ENCODE data around the gene ARHGEF2.

ARHGEF2 gene

GRCh38 chr1:156020293-156021092 is 42.1 kb upstream of the ARHGEF2 start, which contains the start of gene SSR2:
Gene SSR2 (minus strand): TSS chr1:156020951. CDS start chr1:156020167, 784 bp downstream.
- TF ChIP-seq CTCF (conservative IDR thresholded peaks at IDR 0.05; ENCODE audit: low read length), result peak; percentile 23; the same call in 1 of the 2 replicates
- no peak for TF ChIP-seq EZH2phosphoT487 (IDR thresholded peaks at IDR 0.05; ENCODE audit: borderline replicate concordance)
- peaks cover 12% of the 10 kb centered on the region for H3K4me1 ChIP-seq (ENCODE audit: insufficient read depth, low read length, poor library complexity, severe bottlenecking)
- H4K20me1 ChIP-seq (ENCODE audit: insufficient read depth, low read length, poor library complexity, severe bottlenecking), result peaks cover 18% of the 10 kb centered on the region
- H3F3A ChIP-seq (ENCODE audit: low read depth), result no peaks in the 10 kb centered on the region
- peak within 1 kb of the TSS; percentile 83 for H3K9ac ChIP-seq (ENCODE audit: low read depth, low read length, poor library complexity, severe bottlenecking)
- H3K9me2 ChIP-seq (replicated peaks; ENCODE audit: low read depth, low read length), result no peaks in the 10 kb centered on the region
- no peaks in the 10 kb centered on the region for H3K9me3 ChIP-seq (ENCODE audit: insufficient read depth, low read depth, low read length)
- peak within 1 kb of the TSS; percentile 79 for H3K4me3 ChIP-seq (ENCODE audit: low read length, poor library complexity, severe bottlenecking)
- H3K36me3 ChIP-seq (ENCODE audit: insufficient read depth, low read length), result peaks cover 8% of the 10 kb centered on the region; the same call in 1 of the 2 replicates
- H3K79me2 ChIP-seq (ENCODE audit: insufficient read depth, low read length), result peaks cover 42% of the 10 kb centered on the region
- H3K27me3 ChIP-seq (ENCODE audit: insufficient read depth, low read length, poor library complexity, severe bottlenecking), result no peaks in the 10 kb centered on the region
- peak within 1 kb of the TSS; percentile 79 for H2AFZ ChIP-seq (ENCODE audit: low read length)
- peak within 1 kb of the TSS; percentile 96 for H3K4me2 ChIP-seq (ENCODE audit: low read depth, low read length, poor library complexity, severe bottlenecking)

GRCh38 chr1:156019946-156020292 is 41.6 kb upstream of the ARHGEF2 start:
- Histone ChIP-seq H2AFZ (ENCODE audit: low read length) (no peak overlapping the region), H3K36me3 (ENCODE audit: insufficient read depth, low read length) (peaks cover 10% of the 10 kb centered on the region; the same call in 1 of the 2 replicates), H3F3A (ENCODE audit: low read depth) (no peaks in the 10 kb centered on the region), H3K4me2 (ENCODE audit: low read depth, low read length, poor library complexity, severe bottlenecking) (peak overlapping the region; percentile 96), H3K27me3 (ENCODE audit: insufficient read depth, low read length, poor library complexity, severe bottlenecking) (no peaks in the 10 kb centered on the region), H3K4me1 (ENCODE audit: insufficient read depth, low read length, poor library complexity, severe bottlenecking) (peaks cover 12% of the 10 kb centered on the region), H3K79me2 (ENCODE audit: insufficient read depth, low read length) (peaks cover 45% of the 10 kb centered on the region), H3K4me3 (ENCODE audit: low read length, poor library complexity, severe bottlenecking) (peak overlapping the region; percentile 79), H3K9me3 (ENCODE audit: insufficient read depth, low read depth, low read length) (no peaks in the 10 kb centered on the region), H3K9ac (ENCODE audit: low read depth, low read length, poor library complexity, severe bottlenecking) (peak overlapping the region; percentile 83), H3K9me2 (replicated peaks; ENCODE audit: low read depth, low read length) (no peaks in the 10 kb centered on the region), H4K20me1 (ENCODE audit: insufficient read depth, low read length, poor library complexity, severe bottlenecking) (peaks cover 18% of the 10 kb centered on the region)
- TF ChIP-seq CTCF (conservative IDR thresholded peaks at IDR 0.05; ENCODE audit: low read length), result no peak
- TF ChIP-seq EZH2phosphoT487 (IDR thresholded peaks at IDR 0.05; ENCODE audit: borderline replicate concordance), result no peak

GRCh38 chr1:156014829-156015228 is 36.5 kb upstream of the ARHGEF2 start:
- Histone ChIP-seq H4K20me1 (ENCODE audit: insufficient read depth, low read length, poor library complexity, severe bottlenecking) (peaks cover 30% of the 10 kb centered on the region), H3K79me2 (ENCODE audit: insufficient read depth, low read length) (peaks cover 50% of the 10 kb centered on the region), H3K27me3 (ENCODE audit: insufficient read depth, low read length, poor library complexity, severe bottlenecking) (no peaks in the 10 kb centered on the region), H3F3A (ENCODE audit: low read depth) (no peaks in the 10 kb centered on the region; the same call in 1 of the 2 replicates), H2AFZ (ENCODE audit: low read length) (no peak overlapping the region), H3K9me2 (replicated peaks; ENCODE audit: low read depth, low read length) (no peaks in the 10 kb centered on the region), H3K4me3 (ENCODE audit: low read length, poor library complexity, severe bottlenecking) (no peak overlapping the region), H3K4me1 (ENCODE audit: insufficient read depth, low read length, poor library complexity, severe bottlenecking) (peaks cover 10% of the 10 kb centered on the region), H3K9me3 (ENCODE audit: insufficient read depth, low read depth, low read length) (no peaks in the 10 kb centered on the region), H3K36me3 (ENCODE audit: insufficient read depth, low read length) (peaks cover 47% of the 10 kb centered on the region; the same call in 1 of the 2 replicates), H3K4me2 (ENCODE audit: low read depth, low read length, poor library complexity, severe bottlenecking) (no peak overlapping the region), H3K9ac (ENCODE audit: low read depth, low read length, poor library complexity, severe bottlenecking) (no peak overlapping the region)
- TF ChIP-seq CTCF (conservative IDR thresholded peaks at IDR 0.05; ENCODE audit: low read length) (no peak), EZH2phosphoT487 (IDR thresholded peaks at IDR 0.05; ENCODE audit: borderline replicate concordance) (no peak)
